Measurements from ENCODE around the gene SFRP2. TPM values are rescaled to one million over a fixed set of nuclear protein-coding genes. Genes with fewer than 3 reads are reported as not detected.

SFRP2 gene
- total and polyA plus RNA-seq, 2 of the 4 experiments (the other 2 are of a cell fraction) = not detected

GRCh38 chr4:153787575-153787974 lies 1.3 kb downstream of the SFRP2 start:
- H2BK5ac ChIP-seq (ENCODE audit: low read depth, low read length, poor library complexity, severe bottlenecking) = no peak overlapping the region
- H3K23ac ChIP-seq (ENCODE audit: low read depth, low read length) = no peak overlapping the region
- TF ChIP-seq MAZ (IDR thresholded peaks at IDR 0.05; ENCODE audit: borderline replicate concordance, low read depth, low read length) = no peak
- TF ChIP-seq RAD21 (IDR thresholded peaks at IDR 0.05; ENCODE audit: low read length) = no peak
- no peak for TF ChIP-seq CHD1 (IDR thresholded peaks at IDR 0.05; ENCODE audit: low read depth, low read length)
- TF ChIP-seq CEBPB (IDR thresholded peaks at IDR 0.05; ENCODE audit: low read depth, low read length) = no peak
- TF ChIP-seq USF2 (IDR thresholded peaks at IDR 0.05; ENCODE audit: low read depth, low read length) = no peak
- TF ChIP-seq SMC3 (IDR thresholded peaks at IDR 0.05; ENCODE audit: low read depth, low read length) = no peak
- no peak for TF ChIP-seq MAFK (IDR thresholded peaks at IDR 0.05; ENCODE audit: low read depth, low read length)
- TF ChIP-seq RFX5 (IDR thresholded peaks at IDR 0.05; ENCODE audit: low read depth, low read length) = no peak
- TF ChIP-seq CTCF (conservative IDR thresholded peaks at IDR 0.05; ENCODE audit: low read depth, low read length) = no peak
- no peak overlapping the region for H3K9ac ChIP-seq (ENCODE audit: low read depth, low read length)
- H4K20me1 ChIP-seq (ENCODE audit: insufficient read depth, low read length) = no peaks in the 10 kb centered on the region
- no TSS peak for BruUV-seq (replicated peaks)
- CTCF ChIA-PET = no interaction called here
- no peak overlapping the region for H2AK9ac ChIP-seq (replicated peaks; ENCODE audit: low read depth, low read length, poor library complexity)
- POLR2A ChIA-PET (ENCODE audit: unreplicated experiment) = no interaction called here
- no peak overlapping the region for H4K5ac ChIP-seq (ENCODE audit: low read depth, low read length)
- H3K36me3 ChIP-seq (ENCODE audit: control insufficient read depth, insufficient read depth, low read length) = no peaks in the 10 kb centered on the region
- no peak overlapping the region for H3K27ac ChIP-seq (ENCODE audit: insufficient read depth, low read length)
- no peaks in the 10 kb centered on the region for H3K9me1 ChIP-seq (ENCODE audit: insufficient read depth, low read length)
- no peaks in the 10 kb centered on the region for H3K9me3 ChIP-seq (ENCODE audit: control insufficient read depth, insufficient read depth, low read length)
- no peak overlapping the region for H2BK15ac ChIP-seq (ENCODE audit: low read depth, low read length)
- no peak overlapping the region for H3K4me2 ChIP-seq (ENCODE audit: low read depth, low read length)
- ATAC-seq (ENCODE audit: low read depth) (no peak), DNase-seq (no peak)
- H2AK5ac ChIP-seq (ENCODE audit: low read depth, low read length) = no peak overlapping the region
- dilution Hi-C loops (cut with HindIII; ENCODE audit: low sequenced_read_pairs, unreplicated experiment) = no loop called here
- no CpG with 5 or more reads among the region's 5 CpGs for WGBS, 2 experiments (ENCODE audit: extremely low coverage in 2 of 2, insufficient read length in 1 of 2)
- H2AFZ ChIP-seq (replicated peaks; ENCODE audit: low read length, poor library complexity) = no peak overlapping the region
- intact Hi-C loops (cut with micrococcal nuclease) = loop anchor here (10.0 kb wide), 1 partner anchor 717 kb away; no protein-coding TSS in a partner anchor
- no peaks in the 10 kb centered on the region for H3K79me1 ChIP-seq (ENCODE audit: low read depth in 1 of 2, low read length in 2 of 2)
- H2BK20ac ChIP-seq (ENCODE audit: low read depth, low read length) = no peak overlapping the region
- H3K4me3 ChIP-seq (ENCODE audit: insufficient read depth, low read depth, low read length) = no peak overlapping the region
- in situ Hi-C loops (cut with MboI; ENCODE audit: low sequenced_read_pairs) = no loop called here
- H4K8ac ChIP-seq (ENCODE audit: low read depth in 2 of 2, low read length in 2 of 2) = no peak overlapping the region
- H3K4me1 ChIP-seq (ENCODE audit: control insufficient read depth, insufficient read depth, low read length) = no peaks in the 10 kb centered on the region; the same call in 1 of the 2 replicates
- H3K4ac ChIP-seq (ENCODE audit: low read depth, low read length) = no peak overlapping the region
- H3K56ac ChIP-seq (ENCODE audit: extremely low read depth, insufficient read depth, low read length) = no peak overlapping the region
- H3K18ac ChIP-seq (ENCODE audit: low read depth, low read length) = no peak overlapping the region
- no peak overlapping the region for H3K14ac ChIP-seq (replicated peaks; ENCODE audit: low read depth, low read length)
- H3K27me3 ChIP-seq (ENCODE audit: control insufficient read depth, insufficient read depth, low read length) = peaks cover 57% of the 10 kb centered on the region
- H4K91ac ChIP-seq (ENCODE audit: insufficient read depth, low read depth, low read length) = no peak overlapping the region
- H2BK120ac ChIP-seq (ENCODE audit: low read depth, low read length) = no peak overlapping the region
